ENCODE data around the gene THG1L.
A peak's percentile ranks its signal among the peaks of the same experiment; 100 is the strongest.
"Not testable (repeated sequence)": the region's sequence is repeated elsewhere in the genome, so short reads cannot be mapped to it uniquely, and the experiment has no call there.

The THG1L gene

GRCh38 chr5:157721159-157721558 is 10.1 kb upstream of the THG1L start:
- no peak overlapping the region for H3K27ac ChIP-seq (ENCODE audit: low read depth, low read length, poor library complexity, severe bottlenecking)
- no peaks in the 10 kb centered on the region for H3K79me2 ChIP-seq (ENCODE audit: insufficient read depth, low read length)
- no peaks in the 10 kb centered on the region for H4K20me1 ChIP-seq (ENCODE audit: insufficient read depth, low read length)

GRCh38 chr5:157722895-157723294 is 8.3 kb upstream of the THG1L start:
- H3K79me2 ChIP-seq (ENCODE audit: insufficient read depth, low read length); H3K9ac ChIP-seq (ENCODE audit: low read length); H3K9me3 ChIP-seq (ENCODE audit: low read length); H2AFZ ChIP-seq (ENCODE audit: low read length); H3K4me1 ChIP-seq (ENCODE audit: insufficient read depth, low read length, severe bottlenecking); H3K4me2 ChIP-seq (ENCODE audit: low read length); H3K4me3 ChIP-seq (ENCODE audit: low read depth, low read length, poor library complexity, severe bottlenecking); H3K27ac ChIP-seq (ENCODE audit: low read depth, low read length, poor library complexity, severe bottlenecking); H3F3A ChIP-seq (ENCODE audit: insufficient read depth, low read length); H3K36me3 ChIP-seq (ENCODE audit: insufficient read depth, low read length); H3K27me3 ChIP-seq (ENCODE audit: insufficient read depth, low read length); H4K20me1 ChIP-seq (ENCODE audit: insufficient read depth, low read length); H3K9me2 ChIP-seq (ENCODE audit: low read depth, low read length): not testable (repeated sequence)

More at GRCh38 chr5:157721159-157721558, 10.1 kb upstream of the THG1L start:
- Histone ChIP-seq H3K4me3 (ENCODE audit: low read depth, low read length, poor library complexity, severe bottlenecking) (no peak overlapping the region), H2AFZ (ENCODE audit: low read length) (no peak overlapping the region), H3K9ac (ENCODE audit: low read length) (no peak overlapping the region), H3K9me2 (ENCODE audit: low read depth, low read length) (no peaks in the 10 kb centered on the region), H3K27me3 (ENCODE audit: insufficient read depth, low read length) (no peaks in the 10 kb centered on the region), H3K36me3 (ENCODE audit: insufficient read depth, low read length) (no peaks in the 10 kb centered on the region), H3F3A (ENCODE audit: insufficient read depth, low read length) (no peaks in the 10 kb centered on the region), H3K4me1 (ENCODE audit: insufficient read depth, low read length, severe bottlenecking) (no peaks in the 10 kb centered on the region), H3K4me2 (ENCODE audit: low read length) (no peak overlapping the region), H3K9me3 (ENCODE audit: low read length) (no peaks in the 10 kb centered on the region)
- no peak for TF ChIP-seq EZH2 (IDR thresholded peaks at IDR 0.05; ENCODE audit: borderline replicate concordance, low read length)

DNA sequence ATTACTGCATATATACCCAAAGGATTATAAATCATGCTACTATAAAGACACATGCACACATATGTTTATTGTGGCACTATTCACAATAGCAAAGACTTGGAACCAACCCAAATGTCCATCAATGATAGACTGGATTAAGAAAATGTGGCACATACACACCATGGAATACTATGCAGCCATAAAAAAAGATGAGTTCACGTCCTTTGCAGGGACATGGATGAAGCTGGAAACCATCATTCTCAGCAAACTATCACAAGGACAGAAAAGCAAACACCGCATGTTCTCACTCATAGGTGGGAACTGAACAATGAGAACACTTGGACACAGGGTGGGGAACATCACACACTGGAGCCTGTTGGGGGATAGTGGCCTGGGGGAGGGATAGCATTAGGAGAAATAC is 4.6 kb upstream of the THG1L start:
- H3K79me2 ChIP-seq (ENCODE audit: insufficient read depth, low read length); H3K27ac ChIP-seq (ENCODE audit: low read depth, low read length, poor library complexity, severe bottlenecking); H3K4me3 ChIP-seq (ENCODE audit: low read depth, low read length, poor library complexity, severe bottlenecking); H3K9ac ChIP-seq (ENCODE audit: low read length); H3K9me2 ChIP-seq (ENCODE audit: low read depth, low read length); H3K4me2 ChIP-seq (ENCODE audit: low read length); H4K20me1 ChIP-seq (ENCODE audit: insufficient read depth, low read length); H2AFZ ChIP-seq (ENCODE audit: low read length); H3K9me3 ChIP-seq (ENCODE audit: low read length); H3K27me3 ChIP-seq (ENCODE audit: insufficient read depth, low read length); H3K36me3 ChIP-seq (ENCODE audit: insufficient read depth, low read length); H3F3A ChIP-seq (ENCODE audit: insufficient read depth, low read length): not testable (repeated sequence)
- peaks cover 16% of the 10 kb centered on the region for H3K4me1 ChIP-seq (ENCODE audit: insufficient read depth, low read length, severe bottlenecking)

GRCh38 chr5:157727858-157728257 is 3.4 kb upstream of the THG1L start:
- not testable (repeated sequence) for H3K9me3 ChIP-seq (ENCODE audit: low read length); H2AFZ ChIP-seq (ENCODE audit: low read length); H3K27me3 ChIP-seq (ENCODE audit: insufficient read depth, low read length); H3K4me3 ChIP-seq (ENCODE audit: low read depth, low read length, poor library complexity, severe bottlenecking); H3K27ac ChIP-seq (ENCODE audit: low read depth, low read length, poor library complexity, severe bottlenecking); H3K9me2 ChIP-seq (ENCODE audit: low read depth, low read length); H3K9ac ChIP-seq (ENCODE audit: low read length); H3K36me3 ChIP-seq (ENCODE audit: insufficient read depth, low read length); H4K20me1 ChIP-seq (ENCODE audit: insufficient read depth, low read length); H3K4me2 ChIP-seq (ENCODE audit: low read length); H3K79me2 ChIP-seq (ENCODE audit: insufficient read depth, low read length); H3F3A ChIP-seq (ENCODE audit: insufficient read depth, low read length)
- peaks cover 21% of the 10 kb centered on the region for H3K4me1 ChIP-seq (ENCODE audit: insufficient read depth, low read length, severe bottlenecking)

DNA sequence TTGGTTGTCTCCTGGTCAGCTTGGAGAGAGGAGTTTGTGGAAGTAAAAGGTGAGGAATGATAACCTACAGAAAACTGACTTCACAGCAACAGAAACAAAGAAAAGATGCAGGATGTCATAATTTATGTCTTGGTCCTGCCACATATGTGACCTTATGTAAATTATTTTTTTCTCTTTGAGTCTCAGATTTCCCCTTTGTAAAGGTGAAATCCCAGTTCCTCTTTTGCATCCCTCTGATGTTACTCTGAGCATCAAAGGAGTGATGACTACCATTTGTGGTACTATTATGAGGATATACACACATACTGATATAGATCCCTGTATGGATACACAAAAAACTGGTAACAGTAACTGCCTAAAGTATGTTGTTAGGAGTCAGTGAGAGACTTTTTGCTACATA is 1.4 kb upstream of the THG1L start:
- Histone ChIP-seq H3K79me2 (ENCODE audit: insufficient read depth, low read length) (no peaks in the 10 kb centered on the region), H3K9ac (ENCODE audit: low read length) (no peak overlapping the region), H3K36me3 (ENCODE audit: insufficient read depth, low read length) (peaks cover 4% of the 10 kb centered on the region), H3K9me3 (ENCODE audit: low read length) (no peaks in the 10 kb centered on the region), H3F3A (ENCODE audit: insufficient read depth, low read length) (no peaks in the 10 kb centered on the region), H3K4me2 (ENCODE audit: low read length) (no peak overlapping the region), H3K27me3 (ENCODE audit: insufficient read depth, low read length) (no peaks in the 10 kb centered on the region), H4K20me1 (ENCODE audit: insufficient read depth, low read length) (no peaks in the 10 kb centered on the region), H3K4me1 (ENCODE audit: insufficient read depth, low read length, severe bottlenecking) (peaks cover 21% of the 10 kb centered on the region), H3K9me2 (ENCODE audit: low read depth, low read length) (no peaks in the 10 kb centered on the region), H3K4me3 (ENCODE audit: low read depth, low read length, poor library complexity, severe bottlenecking) (no peak overlapping the region), H2AFZ (ENCODE audit: low read length) (no peak overlapping the region), H3K27ac (ENCODE audit: low read depth, low read length, poor library complexity, severe bottlenecking) (peak overlapping the region; percentile 46)
- TF ChIP-seq, protein P1, sequence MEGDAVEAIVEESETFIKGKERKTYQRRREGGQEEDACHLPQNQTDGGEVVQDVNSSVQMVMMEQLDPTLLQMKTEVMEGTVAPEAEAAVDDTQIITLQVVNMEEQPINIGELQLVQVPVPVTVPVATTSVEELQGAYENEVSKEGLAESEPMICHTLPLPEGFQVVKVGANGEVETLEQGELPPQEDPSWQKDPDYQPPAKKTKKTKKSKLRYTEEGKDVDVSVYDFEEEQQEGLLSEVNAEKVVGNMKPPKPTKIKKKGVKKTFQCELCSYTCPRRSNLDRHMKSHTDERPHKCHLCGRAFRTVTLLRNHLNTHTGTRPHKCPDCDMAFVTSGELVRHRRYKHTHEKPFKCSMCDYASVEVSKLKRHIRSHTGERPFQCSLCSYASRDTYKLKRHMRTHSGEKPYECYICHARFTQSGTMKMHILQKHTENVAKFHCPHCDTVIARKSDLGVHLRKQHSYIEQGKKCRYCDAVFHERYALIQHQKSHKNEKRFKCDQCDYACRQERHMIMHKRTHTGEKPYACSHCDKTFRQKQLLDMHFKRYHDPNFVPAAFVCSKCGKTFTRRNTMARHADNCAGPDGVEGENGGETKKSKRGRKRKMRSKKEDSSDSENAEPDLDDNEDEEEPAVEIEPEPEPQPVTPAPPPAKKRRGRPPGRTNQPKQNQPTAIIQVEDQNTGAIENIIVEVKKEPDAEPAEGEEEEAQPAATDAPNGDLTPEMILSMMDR (IDR thresholded peaks at IDR 0.05; ENCODE audit: low read length) = no peak
- no peak for TF ChIP-seq EZH2 (IDR thresholded peaks at IDR 0.05; ENCODE audit: borderline replicate concordance, low read length)
